Endothelial cell (in vitro differentiated cells): Measurements from ENCODE around the gene CHRDL2. TPM values are rescaled to one million over a fixed set of nuclear protein-coding genes. Genes with fewer than 3 reads are reported as not detected.
A peak's percentile ranks its signal among the peaks of the same experiment; 100 is the strongest.

Experiments
- DNase-seq: peaks from one replicate; pipeline ENCODE4 v3.0.0; 2021; ENCODE audit warnings: low spot score
- H3K27ac Mint-ChIP-seq: one replicate; pipeline ENCODE4 v1.8.0; 2021; ENCODE audit warnings: mixed read lengths, inconsistent platforms; ENCODE audit not compliant: unreplicated experiment
- H3K27me3 Mint-ChIP-seq: one replicate; pipeline ENCODE4 v1.8.0; 2021; ENCODE audit warnings: mild to moderate bottlenecking, moderate library complexity, mixed read lengths, inconsistent platforms; ENCODE audit not compliant: unreplicated experiment
- H3K36me3 Mint-ChIP-seq: one replicate; pipeline ENCODE4 v1.8.0; 2021; ENCODE audit warnings: mild to moderate bottlenecking, low read depth, mixed read lengths, inconsistent platforms; ENCODE audit not compliant: unreplicated experiment
- H3K4me1 Mint-ChIP-seq: one replicate; pipeline ENCODE4 v1.8.0; 2021; ENCODE audit warnings: mild to moderate bottlenecking, mixed read lengths, inconsistent platforms; ENCODE audit not compliant: unreplicated experiment
- H3K4me3 Mint-ChIP-seq: one replicate; pipeline ENCODE4 v1.8.0; 2021; ENCODE audit warnings: mild to moderate bottlenecking, mixed read lengths, inconsistent platforms; ENCODE audit not compliant: unreplicated experiment
- H3K9me3 Mint-ChIP-seq: one replicate; pipeline ENCODE4 v1.8.0; 2021; ENCODE audit warnings: mixed read lengths, inconsistent platforms; ENCODE audit not compliant: unreplicated experiment
- total RNA-seq: library from RNA; stranded (reverse); fragmentation: NEBNext Ultra II Directional; extraction: Animal tissue kit (Norgen Biotek cat#: 25700); gene quantifications from one replicate; pipeline ENCODE4 v1.2.1, GENCODE V29; 2021; ENCODE audit not compliant: unreplicated experiment
- TF ChIP-seq, protein P1 (sequence below): fragments of 200-600 bp; sonication (generic); IDR thresholded peaks from one replicate; pipeline ENCODE4 v1.5.0; 2021; ENCODE audit warnings: antibody characterized with exemption; ENCODE audit not compliant: unreplicated experiment

The CHRDL2 gene
- total RNA-seq, 1 donor from 2014 or later: 0.21 TPM

DNA sequence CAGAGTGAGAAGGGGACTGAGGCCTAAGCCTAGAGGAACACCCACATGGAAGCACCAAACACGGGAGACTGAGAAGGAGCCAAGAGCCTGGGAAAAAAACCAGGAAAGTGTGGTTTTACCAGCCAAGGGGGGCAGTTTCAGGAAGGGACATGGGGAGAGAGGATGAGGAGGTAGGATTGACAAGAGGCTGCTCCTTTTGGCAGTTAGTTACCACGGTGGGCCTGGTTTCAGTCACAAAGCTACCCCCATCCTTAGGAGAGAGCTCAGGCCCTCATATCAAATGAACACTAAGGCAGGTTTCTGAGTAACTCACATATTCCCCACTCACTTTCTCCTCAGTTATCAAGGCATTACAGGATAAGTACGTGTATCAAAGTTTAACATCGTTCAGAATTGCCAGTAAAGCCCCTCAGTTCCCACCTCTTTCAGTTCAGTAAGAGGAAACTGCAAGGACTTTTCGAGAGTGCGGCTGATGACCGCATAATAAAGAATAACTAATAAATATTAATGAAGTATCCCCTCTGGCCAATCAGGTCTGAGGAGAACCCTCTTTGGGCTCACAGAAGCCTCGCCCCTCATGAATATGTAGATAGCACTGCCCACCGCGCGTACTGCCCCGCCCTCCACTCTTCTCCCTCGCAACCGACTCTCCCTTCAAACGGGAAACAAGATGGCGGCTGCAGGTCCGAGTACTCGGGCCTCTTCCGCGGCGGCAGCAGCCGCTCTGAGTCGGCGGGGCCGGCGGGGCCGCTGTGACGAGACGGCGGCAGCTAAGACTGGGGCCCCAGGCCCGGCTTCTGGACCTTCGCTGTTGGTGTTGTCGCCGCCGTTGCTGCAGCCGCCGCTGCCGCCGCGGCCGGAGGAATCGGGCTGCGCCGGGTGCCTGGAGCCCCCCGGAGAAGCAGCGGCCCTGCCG lies 17.2 kb upstream of the CHRDL2 start, which contains the start of gene RNF169:
TSS of gene RNF169 (plus strand) at position 639 of the 916 bp plus-strand sequence. CDS start at position 671, 32 bp downstream.
- Mint-ChIP-seq H3K36me3 (no peaks in the 10 kb centered on the region), H3K9me3 (no peaks in the 10 kb centered on the region), H3K27ac (peak within 1 kb of the TSS; percentile 89), H3K4me3 (peak within 1 kb of the TSS; percentile 96), H3K27me3 (peaks cover 6% of the 10 kb centered on the region), H3K4me1 (peaks cover 27% of the 10 kb centered on the region)
- TF ChIP-seq, protein P1, sequence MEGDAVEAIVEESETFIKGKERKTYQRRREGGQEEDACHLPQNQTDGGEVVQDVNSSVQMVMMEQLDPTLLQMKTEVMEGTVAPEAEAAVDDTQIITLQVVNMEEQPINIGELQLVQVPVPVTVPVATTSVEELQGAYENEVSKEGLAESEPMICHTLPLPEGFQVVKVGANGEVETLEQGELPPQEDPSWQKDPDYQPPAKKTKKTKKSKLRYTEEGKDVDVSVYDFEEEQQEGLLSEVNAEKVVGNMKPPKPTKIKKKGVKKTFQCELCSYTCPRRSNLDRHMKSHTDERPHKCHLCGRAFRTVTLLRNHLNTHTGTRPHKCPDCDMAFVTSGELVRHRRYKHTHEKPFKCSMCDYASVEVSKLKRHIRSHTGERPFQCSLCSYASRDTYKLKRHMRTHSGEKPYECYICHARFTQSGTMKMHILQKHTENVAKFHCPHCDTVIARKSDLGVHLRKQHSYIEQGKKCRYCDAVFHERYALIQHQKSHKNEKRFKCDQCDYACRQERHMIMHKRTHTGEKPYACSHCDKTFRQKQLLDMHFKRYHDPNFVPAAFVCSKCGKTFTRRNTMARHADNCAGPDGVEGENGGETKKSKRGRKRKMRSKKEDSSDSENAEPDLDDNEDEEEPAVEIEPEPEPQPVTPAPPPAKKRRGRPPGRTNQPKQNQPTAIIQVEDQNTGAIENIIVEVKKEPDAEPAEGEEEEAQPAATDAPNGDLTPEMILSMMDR: no peak
- peak; percentile 84 for DNase-seq

DNA sequence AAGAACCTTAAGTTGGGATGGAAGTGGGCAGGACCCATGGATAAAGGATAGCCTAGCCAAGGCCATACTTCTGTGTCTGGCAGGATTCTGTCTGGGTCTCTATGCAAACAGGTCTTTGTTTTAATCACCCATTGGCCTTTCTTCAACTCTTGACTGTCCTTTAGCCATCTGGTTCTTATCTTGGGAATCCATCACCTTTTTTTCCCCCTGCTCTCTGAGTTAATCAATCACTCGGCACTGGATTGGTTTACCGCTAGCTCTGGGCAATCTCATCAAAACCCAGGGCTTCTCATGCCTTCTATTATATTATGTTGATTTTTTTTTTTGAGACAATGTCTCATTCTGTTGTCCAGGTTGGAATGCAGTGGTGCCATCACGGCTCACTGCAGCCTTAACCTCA lies 15.6 kb upstream of the CHRDL2 start:
- H3K27ac Mint-ChIP-seq: no peak overlapping the region
- H3K9me3 Mint-ChIP-seq: no peaks in the 10 kb centered on the region
- H3K4me1 Mint-ChIP-seq: peaks cover 27% of the 10 kb centered on the region
- no peak overlapping the region for H3K4me3 Mint-ChIP-seq
- no peak for DNase-seq
- peaks cover 6% of the 10 kb centered on the region for H3K27me3 Mint-ChIP-seq
- no peaks in the 10 kb centered on the region for H3K36me3 Mint-ChIP-seq
- TF ChIP-seq, protein P1: no peak

DNA sequence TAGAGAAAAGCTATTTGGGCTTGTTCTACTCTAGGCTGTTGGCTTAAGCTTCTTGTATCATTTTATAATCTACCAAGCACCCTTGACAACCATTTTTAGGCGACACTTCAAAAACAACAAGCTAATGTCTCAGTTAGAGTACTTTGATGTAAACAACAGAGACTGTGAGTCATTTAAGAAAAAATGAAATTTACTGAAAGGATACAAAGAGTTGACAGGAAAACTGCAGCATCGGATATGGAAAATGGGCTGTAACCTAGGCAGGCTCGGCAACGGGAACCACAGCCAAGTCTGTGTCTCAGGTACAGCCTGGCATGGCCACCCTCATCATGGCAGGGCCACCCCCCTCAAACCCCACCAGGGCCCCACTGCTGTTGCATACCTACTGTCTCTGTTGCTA lies 13.1 kb upstream of the CHRDL2 start:
- TF ChIP-seq, protein P1: no peak
- Mint-ChIP-seq H3K9me3 (no peaks in the 10 kb centered on the region), H3K27me3 (peaks cover 6% of the 10 kb centered on the region), H3K4me1 (peaks cover 17% of the 10 kb centered on the region), H3K27ac (no peak overlapping the region), H3K36me3 (no peaks in the 10 kb centered on the region), H3K4me3 (no peak overlapping the region)
- no peak for DNase-seq

DNA sequence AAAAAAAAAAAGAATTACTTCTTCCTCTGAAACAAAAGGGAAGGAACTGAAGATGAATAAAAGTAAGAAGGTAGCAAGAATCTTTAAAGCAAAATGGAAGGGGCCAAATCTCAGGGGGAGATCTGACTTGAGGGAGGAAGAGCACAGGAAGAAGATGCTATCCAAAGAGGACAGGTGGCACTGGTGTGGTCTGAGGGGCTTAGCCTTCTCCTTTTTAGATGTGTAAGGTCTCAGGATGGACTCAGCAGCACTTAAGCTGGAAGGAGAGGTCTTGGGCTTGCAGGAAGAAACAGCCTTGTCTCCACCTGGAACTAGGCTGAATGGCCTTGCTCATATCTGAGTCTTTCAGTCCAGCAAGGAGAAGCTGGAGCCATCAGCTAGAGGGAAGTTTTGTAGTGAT lies 12.4 kb upstream of the CHRDL2 start:
- Mint-ChIP-seq H3K36me3 (no peaks in the 10 kb centered on the region), H3K4me3 (no peak overlapping the region), H3K27ac (no peak overlapping the region), H3K9me3 (no peaks in the 10 kb centered on the region), H3K4me1 (peaks cover 17% of the 10 kb centered on the region), H3K27me3 (peaks cover 6% of the 10 kb centered on the region)
- TF ChIP-seq, protein P1: no peak
- no peak for DNase-seq

DNA sequence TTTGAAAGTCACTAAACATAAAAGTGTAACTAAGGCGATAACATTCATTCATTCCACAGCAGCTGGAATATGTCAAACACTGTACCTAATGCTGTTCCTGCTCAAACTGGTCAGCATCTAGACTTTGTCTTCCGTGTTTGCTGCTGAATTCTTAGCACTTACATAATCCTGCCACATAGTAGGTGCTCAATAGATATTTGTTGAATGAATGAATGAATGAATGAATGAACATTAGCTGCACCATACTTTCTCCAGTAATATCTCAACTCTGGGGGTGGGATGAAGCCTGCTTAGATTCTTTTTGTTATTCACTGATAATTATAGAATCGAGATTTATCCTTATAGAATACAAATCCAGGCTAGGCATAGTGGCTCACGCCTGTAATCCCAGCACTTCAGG lies 10.8 kb upstream of the CHRDL2 start:
- no peak for DNase-seq
- peaks cover 1% of the 10 kb centered on the region for H3K27me3 Mint-ChIP-seq
- peaks cover 7% of the 10 kb centered on the region for H3K4me1 Mint-ChIP-seq
- no peak overlapping the region for H3K4me3 Mint-ChIP-seq
- H3K36me3 Mint-ChIP-seq: no peaks in the 10 kb centered on the region
- TF ChIP-seq, protein P1: no peak
- H3K27ac Mint-ChIP-seq: no peak overlapping the region
- H3K9me3 Mint-ChIP-seq: no peaks in the 10 kb centered on the region
